Upper lobe of left lung (tissue), 6 donors: ENCODE results near the gene PWWP2B. TPM values are rescaled to one million over a fixed set of nuclear protein-coding genes. Genes with fewer than 3 reads are reported as not detected.

Experiments used
- ATAC-seq, 2 donors: fragments of 200-7000 bp; cut with Tn5 transposase; one replicate each; pipeline ENCODE4 v1.9.1; 2022; ENCODE audit warnings: mild to moderate bottlenecking in 2 of 2, moderate library complexity in 2 of 2; ENCODE audit not compliant: low FRiP score in 2 of 2
- DNase-seq, 2 donors: peaks; one replicate each; pipeline ENCODE4 v3.0.0-alpha.2; 2019 to 2020
- H3K27ac ChIP-seq, 4 donors: fragments of 200-600 bp; sonication (generic); one replicate each; pipeline ENCODE4 v1.5.1; 2016 to 2019
- H3K27me3 ChIP-seq, 4 donors: fragments of 200-600 bp; sonication (generic); one replicate each; pipeline ENCODE4 v1.5.1; 2017 to 2019
- H3K36me3 ChIP-seq, 4 donors: fragments of 200-600 bp; sonication (generic); one replicate each; pipeline ENCODE4 v1.5.1; 2016 to 2019
- H3K4me1 ChIP-seq, 4 donors: fragments of 200-600 bp; sonication (generic); one replicate each; pipeline ENCODE4 v1.5.1; 2018 to 2019
- H3K4me3 ChIP-seq, 4 donors: fragments of 200-600 bp; sonication (generic); one replicate each; pipeline ENCODE4 v1.5.1; 2017 to 2019; ENCODE audit warnings: mild to moderate bottlenecking in 2 of 4, moderate library complexity in 1 of 4
- H3K9me3 ChIP-seq, 4 donors: fragments of 200-600 bp; sonication (generic); one replicate each; pipeline ENCODE4 v1.5.1; 2018 to 2019
- EP300 ChIP-seq, 4 donors: sonication (generic); formaldehyde crosslinking; IDR thresholded peaks; one replicate each; pipeline ENCODE4 v1.5.1; 2017; ENCODE audit warnings: antibody characterized with exemption in 4 of 4, control low read depth in 2 of 4
- POLR2A ChIP-seq, 4 donors: fragments of 450-650 bp; IDR thresholded peaks; one replicate each; pipeline ENCODE4 v1.5.1; 2016 to 2017; ENCODE audit warnings: antibody characterized with exemption in 4 of 4, mild to moderate bottlenecking in 2 of 4
- POLR2AphosphoS5 ChIP-seq, 2 donors: sonication (generic); formaldehyde crosslinking; IDR thresholded peaks; one replicate each; pipeline ENCODE4 v1.5.1; 2017; ENCODE audit warnings: antibody characterized with exemption in 2 of 2
- WGBS, 2 donors: methylation state at CpG; one replicate each; pipeline ENCODE4 v1.1.5; 2017 to 2018; 5-methylcytosine and 5-hydroxymethylcytosine counted together
- total RNA-seq, 6 donors: library from RNA; depleted of rRNA in 4 of 6; stranded (reverse); fragments of >200 nt in 4 of 6; gene quantifications; one replicate each; pipeline versions ENCODE4 v1.1.0 to v1.2.1, GENCODE V29; 2016 to 2021
- TF ChIP-seq, protein P1 (sequence below), 6 experiments: fragments of 450-650 bp in 4 of 6; fragments of 200-600 bp in 2 of 6; sonication (generic) in 2 of 6; IDR thresholded peaks; one replicate each; pipeline ENCODE4 v1.5.1; 2016 to 2019; ENCODE audit warnings: antibody characterized with exemption in 6 of 6
- donor health status: DM: no; HTN: no; CAD: no; lungs with moderate emphysema.
- donor health status: DM: no; HTN: yes; CAD: no; lungs with severe emphysema.

PWWP2B gene
- total RNA-seq, 6 donors from 2014 or later, result 20.2 to 54.4 (median 32.9) TPM

DNA sequence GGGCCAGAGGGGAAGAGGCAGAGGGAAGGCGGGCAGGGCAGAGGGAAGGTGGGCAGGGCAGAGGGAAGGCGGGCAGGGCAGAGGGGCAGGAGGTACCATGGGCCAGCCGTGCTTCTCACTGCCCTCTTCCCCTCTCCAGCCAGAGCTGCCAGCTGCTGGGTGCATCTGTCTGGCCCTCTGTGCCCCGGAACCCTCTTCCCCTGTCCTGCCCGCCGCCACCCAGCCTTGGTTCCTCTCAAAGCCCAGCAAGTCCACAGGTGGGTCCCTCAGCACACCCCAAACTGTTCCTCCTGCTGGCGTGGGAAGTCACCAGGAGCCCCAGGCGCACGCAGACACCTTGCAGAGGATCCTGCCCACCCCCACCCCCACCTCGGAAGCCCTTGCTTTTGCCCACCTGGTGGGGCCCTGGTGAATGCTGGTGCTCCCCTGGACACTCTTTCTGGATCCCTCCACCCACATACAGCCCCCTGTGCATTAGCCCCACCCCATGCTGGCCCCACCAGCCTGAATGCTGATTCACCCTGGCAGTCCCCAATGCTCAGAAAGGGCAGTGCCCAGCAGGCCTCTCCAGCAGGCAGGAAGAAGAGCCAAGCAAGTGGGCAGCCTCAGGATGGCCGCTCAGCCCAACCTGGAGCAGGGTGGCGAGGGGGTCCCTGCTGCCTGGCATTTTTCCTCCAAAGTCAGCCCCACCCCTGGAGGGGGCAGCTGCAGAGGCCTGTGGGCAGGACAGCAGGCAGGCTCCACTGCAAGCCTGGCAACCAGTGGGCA is 1.9 kb upstream of the PWWP2B start:
- no peaks in the 10 kb centered on the region for H3K27me3 ChIP-seq
- 66 to 89% methylated on average over 8 to 12 of the region's 12 CpGs for WGBS, 2 donors
- H3K4me3 ChIP-seq, result peak overlapping the region in 3 of 4 donors; percentile 66 to 83 (median 76)
- H3K4me1 ChIP-seq, result peaks cover 31 to 44% (median 41%) of the 10 kb centered on the region in 4 donors
- peak in 1 of 2 donors; percentile 0 for ATAC-seq
- H3K27ac ChIP-seq, result peak overlapping the region; percentile 92 to 99 (median 94)
- H3K36me3 ChIP-seq, result no peaks in the 10 kb centered on the region
- TF ChIP-seq POLR2AphosphoS5 (IDR thresholded peaks at IDR 0.05) (no peak), EP300 (IDR thresholded peaks at IDR 0.05) (no peak), POLR2A (IDR thresholded peaks at IDR 0.05) (no peak)
- TF ChIP-seq, protein P1, sequence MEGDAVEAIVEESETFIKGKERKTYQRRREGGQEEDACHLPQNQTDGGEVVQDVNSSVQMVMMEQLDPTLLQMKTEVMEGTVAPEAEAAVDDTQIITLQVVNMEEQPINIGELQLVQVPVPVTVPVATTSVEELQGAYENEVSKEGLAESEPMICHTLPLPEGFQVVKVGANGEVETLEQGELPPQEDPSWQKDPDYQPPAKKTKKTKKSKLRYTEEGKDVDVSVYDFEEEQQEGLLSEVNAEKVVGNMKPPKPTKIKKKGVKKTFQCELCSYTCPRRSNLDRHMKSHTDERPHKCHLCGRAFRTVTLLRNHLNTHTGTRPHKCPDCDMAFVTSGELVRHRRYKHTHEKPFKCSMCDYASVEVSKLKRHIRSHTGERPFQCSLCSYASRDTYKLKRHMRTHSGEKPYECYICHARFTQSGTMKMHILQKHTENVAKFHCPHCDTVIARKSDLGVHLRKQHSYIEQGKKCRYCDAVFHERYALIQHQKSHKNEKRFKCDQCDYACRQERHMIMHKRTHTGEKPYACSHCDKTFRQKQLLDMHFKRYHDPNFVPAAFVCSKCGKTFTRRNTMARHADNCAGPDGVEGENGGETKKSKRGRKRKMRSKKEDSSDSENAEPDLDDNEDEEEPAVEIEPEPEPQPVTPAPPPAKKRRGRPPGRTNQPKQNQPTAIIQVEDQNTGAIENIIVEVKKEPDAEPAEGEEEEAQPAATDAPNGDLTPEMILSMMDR (IDR thresholded peaks at IDR 0.05), result no peak
- no peaks in the 10 kb centered on the region for H3K9me3 ChIP-seq
- DNase-seq, result peak in 1 of 2 donors; percentile 66

DNA sequence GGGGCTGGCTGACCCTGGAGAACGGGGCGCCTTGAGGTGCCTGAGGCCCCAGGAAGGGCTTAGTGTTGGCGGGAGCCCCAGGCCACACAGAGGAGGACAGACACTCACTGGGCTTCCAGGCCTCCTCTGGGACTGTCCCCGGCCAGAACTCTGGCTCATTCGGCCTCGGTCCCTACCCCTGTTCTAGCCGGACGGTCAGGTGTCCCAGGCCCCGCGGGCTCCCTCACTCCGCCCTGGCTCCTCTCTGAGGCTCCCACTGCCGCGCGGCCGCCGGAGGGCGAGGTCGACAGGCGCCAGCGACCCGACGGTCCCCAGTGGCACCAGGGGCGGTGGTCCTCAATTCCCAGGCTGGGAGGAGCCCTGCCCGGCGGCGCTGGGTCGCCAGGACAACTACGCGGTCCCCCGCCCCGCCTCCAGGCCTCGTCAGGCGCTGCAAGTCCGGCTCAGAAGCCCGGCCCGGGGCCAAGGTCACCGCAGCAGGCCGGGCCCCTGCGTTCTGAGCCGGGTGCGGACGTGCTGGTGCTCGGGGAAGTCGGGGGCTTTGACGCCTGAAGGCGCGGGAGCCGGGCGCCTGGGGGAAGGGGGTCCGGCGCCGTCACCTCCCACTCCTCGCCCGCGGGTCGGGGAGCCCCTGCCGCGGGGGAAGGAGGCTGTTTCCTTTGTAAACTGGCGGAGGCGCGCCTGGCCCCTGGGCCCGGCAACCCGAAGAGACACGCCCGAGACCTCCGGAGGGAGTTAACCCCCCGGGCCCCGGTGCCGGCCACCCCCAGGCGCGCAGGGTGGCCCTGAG is 1.1 kb upstream of the PWWP2B start:
- H3K9me3 ChIP-seq, result no peaks in the 10 kb centered on the region
- peak overlapping the region; percentile 92 to 99 (median 94) for H3K27ac ChIP-seq
- peak overlapping the region; percentile 5 to 83 (median 71) for H3K4me3 ChIP-seq
- no peaks in the 10 kb centered on the region for H3K36me3 ChIP-seq
- DNase-seq (peak; percentile 87 to 94), ATAC-seq (peak; percentile 51 to 73)
- WGBS, 2 donors, result 0 to 3% methylated on average over 7 to 28 of the region's 71 CpGs
- no peaks in the 10 kb centered on the region for H3K27me3 ChIP-seq
- H3K4me1 ChIP-seq, result peaks cover 39 to 51% (median 49%) of the 10 kb centered on the region in 4 donors
- peak in 1 of 2 donors; percentile 72 for TF ChIP-seq POLR2AphosphoS5 (IDR thresholded peaks at IDR 0.05)
- TF ChIP-seq, protein P1 (IDR thresholded peaks at IDR 0.05), result peak in 2 of 6 experiments; percentile 34 to 35
- no peak for TF ChIP-seq EP300 (IDR thresholded peaks at IDR 0.05)
- TF ChIP-seq POLR2A (IDR thresholded peaks at IDR 0.05), result peak in 2 of 4 donors; percentile 63 to 83

DNA sequence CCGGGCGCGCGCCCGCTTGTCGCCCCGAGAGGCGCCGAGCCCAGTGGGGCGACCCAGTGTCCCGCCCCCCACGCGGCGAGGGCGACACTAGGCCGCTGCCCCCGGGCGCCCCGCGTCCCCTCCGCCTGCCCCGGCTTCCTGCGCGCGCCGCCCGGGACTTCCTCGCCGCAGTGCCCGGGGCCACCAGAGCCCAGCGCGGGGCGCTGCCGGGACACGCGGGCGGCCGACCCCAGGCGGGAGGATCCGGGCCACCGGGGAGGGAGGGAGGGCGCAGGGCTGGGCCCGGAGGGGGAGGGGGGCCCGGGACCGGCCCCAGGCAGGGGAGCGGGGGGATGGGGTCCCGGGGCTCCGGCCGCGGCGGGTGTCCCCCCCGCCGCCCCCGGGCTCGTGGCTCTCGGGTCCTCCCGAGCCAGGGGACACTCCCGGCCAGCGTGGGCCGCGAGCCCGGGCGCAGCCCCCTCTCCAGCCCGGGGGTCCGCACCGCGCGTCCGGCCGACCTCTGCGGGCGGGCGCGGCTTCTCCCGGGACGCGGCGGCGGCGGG is 435 bp upstream of the PWWP2B start:
- Histone ChIP-seq H3K4me3 (peak overlapping the region; percentile 5 to 83 (median 71)), H3K36me3 (no peaks in the 10 kb centered on the region), H3K9me3 (no peaks in the 10 kb centered on the region), H3K4me1 (peaks cover 46 to 58% (median 56%) of the 10 kb centered on the region in 4 donors), H3K27me3 (no peaks in the 10 kb centered on the region), H3K27ac (peak overlapping the region; percentile 92 to 99 (median 94))
- TF ChIP-seq POLR2A (IDR thresholded peaks at IDR 0.05) (no peak), EP300 (IDR thresholded peaks at IDR 0.05) (no peak), POLR2AphosphoS5 (IDR thresholded peaks at IDR 0.05) (no peak)
- TF ChIP-seq, protein P1 (IDR thresholded peaks at IDR 0.05), result peak; percentile 61 to 91 (median 70)
- peak; percentile 23 to 65 for ATAC-seq
- 0% methylated on average over 5 of the region's 80 CpGs; no CpG with 5 or more reads in 1 of the 2 donors for WGBS, 2 donors
- peak; percentile 77 to 95 for DNase-seq

DNA sequence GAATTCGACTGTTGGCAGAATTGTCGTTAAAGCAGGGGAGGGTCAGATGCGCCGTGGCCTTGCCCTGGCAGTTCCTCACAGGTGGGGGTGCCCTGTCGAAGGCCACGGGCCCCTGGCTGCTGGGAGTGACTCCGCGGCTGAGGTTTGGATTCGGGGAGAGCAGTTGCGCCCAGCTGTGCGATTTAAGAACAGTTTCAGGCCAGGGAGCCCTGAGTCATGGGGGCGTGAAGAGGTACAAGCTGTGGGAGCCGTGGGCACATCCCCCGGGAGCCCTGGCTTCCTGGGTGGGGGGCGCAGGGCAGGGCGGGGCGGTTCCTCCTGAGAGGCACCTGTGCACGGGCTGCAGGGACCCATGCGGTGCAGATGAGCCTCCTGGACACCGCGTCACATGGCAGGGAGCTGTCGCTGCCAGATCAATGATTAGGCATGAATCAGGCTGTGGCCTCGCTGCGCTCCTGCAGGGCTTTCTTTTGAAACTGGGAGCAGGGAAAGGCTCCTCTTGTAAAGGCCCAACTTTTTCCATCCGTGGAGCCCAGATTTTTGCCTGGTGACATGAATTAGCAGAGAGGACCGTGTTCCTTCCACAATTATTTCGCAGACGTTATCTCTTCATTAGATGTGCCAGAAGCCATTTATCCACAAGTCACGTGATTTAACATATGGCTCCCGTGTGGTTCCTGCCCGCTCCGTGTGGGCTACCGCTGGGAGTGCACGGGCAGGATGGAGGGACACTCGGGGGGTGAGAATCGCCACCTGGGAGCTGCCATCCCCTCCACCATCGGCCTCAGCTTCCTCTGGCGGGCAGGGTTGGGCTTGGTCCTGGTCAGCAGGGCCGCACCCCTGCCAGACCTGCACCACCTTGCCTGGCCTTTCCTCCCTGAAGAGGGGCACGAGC is 918 bp downstream of the PWWP2B start:
- H3K36me3 ChIP-seq, result no peaks in the 10 kb centered on the region
- H3K9me3 ChIP-seq, result no peaks in the 10 kb centered on the region
- 13 to 14% methylated on average over 26 to 33 of the region's 40 CpGs for WGBS, 2 donors
- H3K27me3 ChIP-seq, result no peaks in the 10 kb centered on the region
- peaks cover 53 to 71% (median 68%) of the 10 kb centered on the region in 4 donors for H3K4me1 ChIP-seq
- peak overlapping the region; percentile 86 to 99 (median 95) for H3K27ac ChIP-seq
- TF ChIP-seq EP300 (IDR thresholded peaks at IDR 0.05) (no peak), POLR2AphosphoS5 (IDR thresholded peaks at IDR 0.05) (peak in 1 of 2 donors; percentile 10)
- TF ChIP-seq, protein P1 (IDR thresholded peaks at IDR 0.05), result peak in 1 of 6 experiments; percentile 11
- ATAC-seq, result peak in 1 of 2 donors; percentile 27
- DNase-seq, result peak in 1 of 2 donors; percentile 89
- peak overlapping the region; percentile 76 to 83 (median 81) for H3K4me3 ChIP-seq
